ENCODE measurements around the gene CHURC1.

The CHURC1 gene

GRCh38 chr14:64871344-64871743 lies 42.9 kb upstream of the CHURC1 start:
- TF ChIP-seq ZFX (IDR thresholded peaks at IDR 0.05; ENCODE audit: borderline replicate concordance) (no peak), CTCF (IDR thresholded peaks at IDR 0.05) (no peak)
- H3K27ac ChIP-seq, result no peak overlapping the region

- no peak overlapping the region for H3K27ac ChIP-seq
- TF ChIP-seq CTCF (IDR thresholded peaks at IDR 0.05) (no peak), ZFX (IDR thresholded peaks at IDR 0.05; ENCODE audit: borderline replicate concordance) (no peak)
These were observed 40.6 kb upstream of the CHURC1 start for GRCh38 chr14:64873506-64874219.

- TF ChIP-seq ZFX (IDR thresholded peaks at IDR 0.05; ENCODE audit: borderline replicate concordance), result no peak
- no peak for TF ChIP-seq CTCF (IDR thresholded peaks at IDR 0.05)
These were observed 38.9 kb upstream of the CHURC1 start for GRCh38 chr14:64875350-64875749.

GRCh38 chr14:64877846-64878245 lies 36.4 kb upstream of the CHURC1 start:
- TF ChIP-seq ZFX (IDR thresholded peaks at IDR 0.05; ENCODE audit: borderline replicate concordance) (no peak), CTCF (IDR thresholded peaks at IDR 0.05) (no peak)
- no peak overlapping the region for H3K27ac ChIP-seq

More at GRCh38 chr14:64875350-64875749, 38.9 kb upstream of the CHURC1 start:
- H3K27ac ChIP-seq, result no peak overlapping the region

- H3K27ac ChIP-seq, result no peak overlapping the region
- TF ChIP-seq CTCF (IDR thresholded peaks at IDR 0.05), result no peak
- no peak for TF ChIP-seq ZFX (IDR thresholded peaks at IDR 0.05; ENCODE audit: borderline replicate concordance)
These were observed 35.2 kb upstream of the CHURC1 start for GRCh38 chr14:64878837-64879634.

GRCh38 chr14:64879635-64880220 lies 34.5 kb upstream of the CHURC1 start, which contains the start of gene SPTB:
Gene SPTB (minus strand): TSS chr14:64879907. CDS start chr14:64823094, 56,813 bp downstream.
- peak within 1 kb of the TSS; percentile 57 for H3K27ac ChIP-seq
- TF ChIP-seq ZFX (IDR thresholded peaks at IDR 0.05; ENCODE audit: borderline replicate concordance), result no peak
- TF ChIP-seq CTCF (IDR thresholded peaks at IDR 0.05), result no peak
